Karpas-422 (cell line): ENCODE measurements around the gene MORC4. TPM values are rescaled to one million over a fixed set of nuclear protein-coding genes. Genes with fewer than 3 reads are reported as not detected.
A peak's percentile ranks its signal among the peaks of the same experiment; 100 is the strongest.

Source experiments
- DNase-seq: peaks from one replicate; pipeline ENCODE4 v3.0.0-alpha.2; 2015
- H2AFZ ChIP-seq: fragments of 200-600 bp; sonication (generic); 2 replicates; pipeline ENCODE4 v1.6.1; 2014; ENCODE audit warnings: antibody characterized with exemption, low read length, mixed read lengths
- H3K27ac ChIP-seq: fragments of 200-600 bp; sonication (generic); 2 replicates; pipeline ENCODE4 v1.5.1; 2014; ENCODE audit warnings: mild to moderate bottlenecking, low read length, moderate library complexity
- H3K27me3 ChIP-seq: fragments of 200-600 bp; sonication (generic); 2 replicates; pipeline ENCODE4 v1.6.1; 2014; ENCODE audit warnings: low read length, mixed read lengths
- H3K36me3 ChIP-seq: fragments of 200-600 bp; sonication (generic); 2 replicates; pipeline ENCODE4 v1.6.1; 2014; ENCODE audit warnings: low read length, mixed read lengths; ENCODE audit not compliant: insufficient read depth
- H3K4me1 ChIP-seq: fragments of 200-600 bp; sonication (generic); 2 replicates; pipeline ENCODE4 v1.6.1; 2014; ENCODE audit warnings: mild to moderate bottlenecking, low read length, mixed read lengths
- H3K4me2 ChIP-seq: fragments of 200-600 bp; sonication (generic); 2 replicates; pipeline ENCODE4 v1.6.1; 2014; ENCODE audit warnings: low read length, low read depth, mild to moderate bottlenecking; ENCODE audit not compliant: poor library complexity, severe bottlenecking
- H3K4me3 ChIP-seq: fragments of 200-600 bp; sonication (generic); 2 replicates; pipeline ENCODE4 v1.5.1; 2014; ENCODE audit warnings: mild to moderate bottlenecking, antibody characterized with exemption, low read length, mixed read lengths
- H3K79me2 ChIP-seq: fragments of 200-600 bp; sonication (generic); 2 replicates; pipeline ENCODE4 v1.6.1; 2014; ENCODE audit warnings: mild to moderate bottlenecking, low read length, mixed read lengths
- H3K9ac ChIP-seq: fragments of 200-600 bp; sonication (generic); 2 replicates; pipeline ENCODE4 v1.6.0; 2014; ENCODE audit warnings: low read length
- H3K9me2 ChIP-seq: fragments of 200-600 bp; sonication (generic), shearing (Covaris generic); replicated peaks from 2 replicates; pipeline ENCODE4 v1.6.0; 2014; ENCODE audit warnings: mild to moderate bottlenecking, low read length, moderate library complexity; ENCODE audit not compliant: insufficient read depth
- H3K9me3 ChIP-seq: fragments of 300-700, 200-600 bp; sonication (generic); 2 replicates; pipeline ENCODE4 v1.6.1; 2014; ENCODE audit warnings: low read length, mixed read lengths
- H4K20me1 ChIP-seq: fragments of 200-600 bp; sonication (generic); 2 replicates; pipeline ENCODE4 v1.6.1; 2014; ENCODE audit warnings: mild to moderate bottlenecking, antibody characterized with exemption, low read length, low read depth; ENCODE audit not compliant: insufficient read depth
- total RNA-seq: library from RNA; depleted of rRNA; stranded (reverse); fragments of >200 nt; shearing (Covaris generic); gene quantifications from 2 replicates; pipeline ENCODE4 v1.2.3, GENCODE V29; 2014; ENCODE audit warnings: low replicate concordance

The MORC4 gene
- total RNA-seq, 1 experiment from 2014 or later, result 11.5 TPM

DNA sequence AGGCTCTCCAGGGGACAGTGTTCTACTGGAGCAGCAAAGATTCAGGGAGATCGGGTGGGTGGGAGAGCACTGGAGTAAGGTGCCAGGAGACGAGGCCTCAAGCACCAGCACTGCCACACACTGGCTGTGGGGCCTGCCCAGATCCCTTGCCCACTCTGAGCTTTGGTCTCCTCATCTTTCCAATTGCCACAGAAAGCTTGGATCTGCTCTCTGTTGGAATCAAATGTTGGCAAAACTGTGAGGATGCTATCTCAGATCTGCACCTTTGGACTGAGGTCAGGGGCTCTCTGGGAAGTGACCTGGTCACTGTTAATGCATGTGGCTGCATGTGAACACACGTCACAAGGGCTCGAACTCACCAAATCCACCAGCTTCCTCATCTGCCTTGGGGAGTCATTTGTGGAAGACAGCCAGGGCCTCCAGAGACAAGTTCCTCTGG lies 98.2 kb downstream of the MORC4 start:
- no peaks in the 10 kb centered on the region for H4K20me1 ChIP-seq
- no peak overlapping the region for H2AFZ ChIP-seq
- no peaks in the 10 kb centered on the region for H3K36me3 ChIP-seq
- no peak for DNase-seq
- no peaks in the 10 kb centered on the region for H3K79me2 ChIP-seq
- H3K4me2 ChIP-seq, result no peak overlapping the region
- no peaks in the 10 kb centered on the region for H3K27me3 ChIP-seq
- no peaks in the 10 kb centered on the region for H3K9me3 ChIP-seq
- H3K9ac ChIP-seq, result no peak overlapping the region
- no peak overlapping the region for H3K4me3 ChIP-seq
- H3K27ac ChIP-seq, result no peak overlapping the region
- H3K4me1 ChIP-seq, result peaks cover 16% of the 10 kb centered on the region
- no peaks in the 10 kb centered on the region for H3K9me2 ChIP-seq

DNA sequence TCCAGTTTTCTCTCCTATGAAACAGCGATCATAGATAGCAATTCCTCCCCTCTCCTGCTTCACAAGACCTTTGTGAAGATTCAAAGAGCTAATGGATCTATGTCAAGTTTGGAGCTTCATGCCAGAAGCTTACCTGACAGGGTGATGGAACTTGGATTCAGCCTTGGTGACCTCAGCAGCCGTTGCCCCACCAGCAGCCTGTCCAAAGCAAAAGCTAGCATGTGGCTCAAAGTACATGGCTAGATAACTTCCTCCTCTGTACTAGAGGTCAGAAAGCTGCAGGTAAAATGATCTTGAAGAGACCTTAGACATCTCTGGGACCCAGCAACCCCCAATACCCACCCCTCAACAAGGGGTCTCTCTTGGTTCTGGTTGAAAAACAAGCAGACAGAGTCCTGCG lies 98.7 kb downstream of the MORC4 start:
- no peak overlapping the region for H3K4me3 ChIP-seq
- H2AFZ ChIP-seq, result no peak overlapping the region
- no peak overlapping the region for H3K9ac ChIP-seq
- H3K9me2 ChIP-seq, result no peaks in the 10 kb centered on the region
- no peaks in the 10 kb centered on the region for H3K79me2 ChIP-seq
- H4K20me1 ChIP-seq, result no peaks in the 10 kb centered on the region
- H3K36me3 ChIP-seq, result no peaks in the 10 kb centered on the region
- no peak overlapping the region for H3K27ac ChIP-seq
- no peaks in the 10 kb centered on the region for H3K27me3 ChIP-seq
- H3K4me2 ChIP-seq, result no peak overlapping the region
- no peak for DNase-seq
- H3K4me1 ChIP-seq, result peaks cover 16% of the 10 kb centered on the region
- no peaks in the 10 kb centered on the region for H3K9me3 ChIP-seq

DNA sequence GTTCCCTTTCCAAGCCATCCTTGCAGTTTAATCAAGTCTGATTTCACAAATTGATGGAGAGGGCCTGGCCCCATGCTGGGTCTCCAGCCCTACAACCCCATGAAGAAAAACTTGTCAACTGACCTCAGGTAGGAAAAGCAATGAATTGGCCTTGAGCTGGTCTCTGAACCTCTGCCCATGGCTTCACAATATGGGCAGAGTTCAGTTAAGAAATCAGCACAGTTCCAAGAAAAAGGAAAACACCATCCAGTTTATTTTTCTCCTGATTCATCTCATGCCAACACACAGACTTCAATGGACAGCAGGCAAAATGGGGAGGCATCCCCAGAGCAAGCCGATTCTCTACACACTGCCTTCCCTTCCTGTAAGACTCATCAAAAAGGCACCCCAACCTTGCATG lies 100.2 kb downstream of the MORC4 start:
- no peaks in the 10 kb centered on the region for H3K79me2 ChIP-seq
- no peaks in the 10 kb centered on the region for H4K20me1 ChIP-seq
- no peaks in the 10 kb centered on the region for H3K27me3 ChIP-seq
- H3K27ac ChIP-seq, result no peak overlapping the region
- no peaks in the 10 kb centered on the region for H3K9me3 ChIP-seq
- no peak overlapping the region for H2AFZ ChIP-seq
- no peak overlapping the region for H3K9ac ChIP-seq
- no peaks in the 10 kb centered on the region for H3K9me2 ChIP-seq
- no peak overlapping the region for H3K4me3 ChIP-seq
- H3K36me3 ChIP-seq, result no peaks in the 10 kb centered on the region
- H3K4me2 ChIP-seq, result no peak overlapping the region
- H3K4me1 ChIP-seq, result peaks cover 16% of the 10 kb centered on the region
- no peak for DNase-seq

DNA sequence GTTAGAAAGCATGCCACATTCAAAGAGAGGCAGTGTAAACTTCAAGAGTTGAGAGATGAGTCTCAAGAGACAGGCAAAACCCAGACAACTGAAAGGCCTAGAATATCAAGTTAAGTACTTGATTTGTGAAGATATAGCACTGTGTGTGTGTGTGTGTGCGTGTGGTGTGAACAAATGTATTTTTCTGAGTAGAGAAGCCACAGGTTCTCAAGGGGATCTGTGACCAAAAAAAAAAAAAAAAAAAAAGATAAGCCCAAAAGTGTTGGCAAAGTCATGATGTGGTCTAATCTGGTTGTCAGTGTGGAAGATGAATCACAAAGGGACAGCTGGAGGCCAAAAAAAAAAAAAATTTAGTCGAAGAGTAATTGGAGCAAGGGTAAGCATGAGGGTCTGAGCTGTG lies 100.7 kb downstream of the MORC4 start:
- Histone ChIP-seq H3K4me1 (peaks cover 16% of the 10 kb centered on the region), H3K36me3 (no peaks in the 10 kb centered on the region), H3K27ac (no peak overlapping the region)

DNA sequence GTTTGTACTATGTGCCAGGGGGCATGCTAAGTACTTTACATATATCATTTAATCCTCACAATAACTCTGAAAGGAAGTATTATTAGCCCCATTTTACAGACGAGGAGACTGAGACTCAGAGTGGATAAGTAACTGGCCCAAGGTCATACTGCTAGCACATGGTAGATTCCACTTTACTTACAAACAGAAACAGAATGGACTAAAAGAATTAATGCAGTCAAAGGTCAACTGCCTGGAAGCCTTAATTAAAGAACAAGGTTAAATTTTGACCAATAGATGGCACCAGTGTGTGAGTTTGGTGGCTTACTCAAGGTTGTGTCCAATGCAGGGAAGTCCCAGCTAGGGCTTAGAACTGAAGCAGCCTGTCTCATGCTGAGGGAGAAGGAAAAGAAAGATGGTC lies 101.5 kb downstream of the MORC4 start:
- Histone ChIP-seq H3K9me3 (no peaks in the 10 kb centered on the region), H3K36me3 (no peaks in the 10 kb centered on the region), H4K20me1 (no peaks in the 10 kb centered on the region), H3K9me2 (no peaks in the 10 kb centered on the region), H2AFZ (no peak overlapping the region), H3K27me3 (no peaks in the 10 kb centered on the region), H3K4me2 (no peak overlapping the region), H3K79me2 (no peaks in the 10 kb centered on the region), H3K27ac (no peak overlapping the region), H3K4me1 (peaks cover 11% of the 10 kb centered on the region), H3K9ac (no peak overlapping the region), H3K4me3 (no peak overlapping the region)
- peak; percentile 82 for DNase-seq

More for the DNA sequence above, 100.7 kb downstream of the MORC4 start:
- Histone ChIP-seq H3K9me2 (no peaks in the 10 kb centered on the region), H3K4me3 (no peak overlapping the region), H3K27me3 (no peaks in the 10 kb centered on the region), H4K20me1 (no peaks in the 10 kb centered on the region), H3K9ac (no peak overlapping the region), H2AFZ (no peak overlapping the region), H3K9me3 (no peaks in the 10 kb centered on the region), H3K79me2 (no peaks in the 10 kb centered on the region), H3K4me2 (no peak overlapping the region)
- DNase-seq, result no peak

DNA sequence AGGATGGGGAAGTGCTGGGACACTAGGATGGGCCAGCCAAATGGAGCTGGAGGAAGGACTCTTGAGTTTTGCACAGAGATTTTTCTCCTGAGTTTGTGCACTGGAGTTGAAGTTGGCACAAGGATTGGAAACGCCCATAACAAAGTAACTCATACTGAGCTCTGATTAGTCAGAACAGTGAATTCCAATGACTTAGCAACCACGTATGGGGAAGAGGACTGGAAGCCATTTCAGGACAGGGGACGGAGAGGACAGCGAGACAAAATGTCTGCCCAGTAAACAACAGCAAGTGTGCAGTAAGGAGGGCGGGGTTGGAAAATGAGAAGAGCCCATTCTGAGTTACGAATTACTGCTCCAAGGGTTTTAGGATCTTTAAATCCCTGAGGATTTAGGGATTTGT lies 102.8 kb downstream of the MORC4 start:
- no peaks in the 10 kb centered on the region for H3K27me3 ChIP-seq
- no peak overlapping the region for H3K9ac ChIP-seq
- no peak overlapping the region for H3K27ac ChIP-seq
- no peak overlapping the region for H2AFZ ChIP-seq
- H3K4me2 ChIP-seq, result no peak overlapping the region
- no peaks in the 10 kb centered on the region for H3K9me3 ChIP-seq
- no peaks in the 10 kb centered on the region for H3K36me3 ChIP-seq
- no peak for DNase-seq
- H3K9me2 ChIP-seq, result no peaks in the 10 kb centered on the region
- no peaks in the 10 kb centered on the region for H4K20me1 ChIP-seq
- no peak overlapping the region for H3K4me3 ChIP-seq
- H3K4me1 ChIP-seq, result no peaks in the 10 kb centered on the region
- H3K79me2 ChIP-seq, result no peaks in the 10 kb centered on the region

DNA sequence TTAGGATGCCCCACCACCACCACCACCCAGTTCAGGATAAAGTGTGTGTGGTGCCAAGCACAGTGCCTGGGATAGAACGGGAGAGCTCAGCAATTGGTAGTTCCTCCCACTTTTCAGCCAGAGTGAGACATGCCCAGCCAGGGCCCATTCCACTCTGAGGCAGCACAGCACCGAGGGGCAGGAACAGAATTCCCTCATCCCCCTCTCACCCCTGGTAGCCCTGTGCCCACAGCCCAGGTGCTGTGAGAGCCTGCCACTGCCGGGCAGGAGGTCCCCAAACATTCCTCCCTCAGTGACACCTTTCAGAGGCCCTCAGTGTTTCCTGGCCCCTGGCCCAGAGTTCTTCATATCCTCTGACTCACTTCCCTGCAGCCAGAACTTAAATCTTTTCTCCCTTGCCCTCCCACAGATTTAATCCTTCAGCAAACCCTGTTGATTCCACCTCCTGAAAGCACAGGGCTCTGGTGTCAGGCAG lies 105.0 kb downstream of the MORC4 start:
- H3K9me2 ChIP-seq, result no peaks in the 10 kb centered on the region
- no peak overlapping the region for H2AFZ ChIP-seq
- no peaks in the 10 kb centered on the region for H3K4me1 ChIP-seq
- H3K79me2 ChIP-seq, result no peaks in the 10 kb centered on the region
- no peaks in the 10 kb centered on the region for H3K9me3 ChIP-seq
- H3K9ac ChIP-seq, result no peak overlapping the region
- no peak overlapping the region for H3K4me3 ChIP-seq
- no peak overlapping the region for H3K4me2 ChIP-seq
- H3K27ac ChIP-seq, result no peak overlapping the region
- no peak for DNase-seq
- H3K27me3 ChIP-seq, result no peaks in the 10 kb centered on the region
- H4K20me1 ChIP-seq, result no peaks in the 10 kb centered on the region
- no peaks in the 10 kb centered on the region for H3K36me3 ChIP-seq

DNA sequence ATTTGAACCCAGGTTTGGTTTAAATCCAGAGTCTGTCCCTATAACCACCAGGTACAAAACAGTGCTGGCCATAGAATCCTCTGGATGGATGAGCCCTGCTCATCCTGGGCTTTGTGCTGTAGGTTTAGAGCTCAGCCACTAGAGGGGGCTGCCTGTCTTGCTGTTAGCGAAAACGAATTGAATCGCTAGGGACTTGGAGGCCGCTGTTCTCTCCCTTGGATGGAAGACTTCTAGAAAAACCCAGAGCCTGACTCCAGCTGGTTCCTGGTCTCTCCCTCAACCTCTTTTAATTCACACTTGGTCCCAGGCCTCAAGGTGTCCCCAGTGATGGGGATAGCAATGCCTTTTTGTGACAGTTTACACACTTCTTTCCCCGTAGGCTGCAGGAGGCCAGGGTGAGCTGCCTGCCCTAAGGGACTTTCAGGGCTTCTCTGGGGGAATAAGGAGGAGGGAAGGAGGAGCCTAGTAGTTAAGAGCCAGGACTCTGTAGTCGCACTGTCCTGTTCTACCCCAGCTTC lies 105.6 kb downstream of the MORC4 start:
- H4K20me1 ChIP-seq, result no peaks in the 10 kb centered on the region
- DNase-seq, result peak; percentile 89
- H3K4me2 ChIP-seq, result no peak overlapping the region
- H3K36me3 ChIP-seq, result no peaks in the 10 kb centered on the region
- no peak overlapping the region for H3K9ac ChIP-seq
- H3K9me3 ChIP-seq, result no peaks in the 10 kb centered on the region
- no peak overlapping the region; the same call in 1 of the 2 replicates for H2AFZ ChIP-seq
- no peak overlapping the region for H3K27ac ChIP-seq
- H3K4me1 ChIP-seq, result no peaks in the 10 kb centered on the region
- no peaks in the 10 kb centered on the region for H3K9me2 ChIP-seq
- H3K27me3 ChIP-seq, result no peaks in the 10 kb centered on the region
- no peaks in the 10 kb centered on the region for H3K79me2 ChIP-seq
- no peak overlapping the region for H3K4me3 ChIP-seq
